ENCODE results near the gene PTPN12. TPM values are rescaled to one million over a fixed set of nuclear protein-coding genes. Genes with fewer than 3 reads are reported as not detected.
A peak's percentile ranks its signal among the peaks of the same experiment; 100 is the strongest.
"Not testable (repeated sequence)": the region's sequence is repeated elsewhere in the genome, so short reads cannot be mapped to it uniquely, and the experiment has no call there.

PTPN12 gene
- total RNA-seq, 1 donor from 2014 or later: 141 TPM

DNA sequence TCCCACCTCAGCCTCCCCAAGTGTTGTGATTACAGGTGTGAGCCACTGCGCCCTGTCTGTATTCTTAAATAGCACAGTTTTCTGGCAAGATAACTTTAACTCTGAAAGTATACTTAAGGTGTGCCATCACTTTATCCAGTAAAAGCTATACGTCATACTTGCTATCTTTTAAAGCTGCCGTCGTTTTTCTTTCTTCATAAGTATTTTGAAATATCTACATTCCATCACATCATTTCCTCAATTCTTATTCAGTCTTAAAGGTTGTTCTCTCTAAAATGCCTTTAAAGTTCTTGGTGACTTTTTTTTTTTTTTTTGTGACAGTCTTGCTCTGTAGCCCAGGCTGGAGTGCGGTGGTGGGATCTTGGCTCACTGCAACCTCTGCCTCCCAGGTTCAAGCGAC, 34.7 kb downstream of the PTPN12 start:
- FAIRE-seq (no peak), DNase-seq (ENCODE audit: low spot score in 2 of 2) (no peak)

- FAIRE-seq (no peak), DNase-seq (ENCODE audit: low spot score in 2 of 2) (no peak)
These were observed 38.1 kb downstream of the PTPN12 start for GRCh38 chr7:77575187-77575586.

GRCh38 chr7:77576856-77577255, 39.8 kb downstream of the PTPN12 start:
- no peak for FAIRE-seq
- no peak for DNase-seq (ENCODE audit: low spot score in 2 of 2)

DNA sequence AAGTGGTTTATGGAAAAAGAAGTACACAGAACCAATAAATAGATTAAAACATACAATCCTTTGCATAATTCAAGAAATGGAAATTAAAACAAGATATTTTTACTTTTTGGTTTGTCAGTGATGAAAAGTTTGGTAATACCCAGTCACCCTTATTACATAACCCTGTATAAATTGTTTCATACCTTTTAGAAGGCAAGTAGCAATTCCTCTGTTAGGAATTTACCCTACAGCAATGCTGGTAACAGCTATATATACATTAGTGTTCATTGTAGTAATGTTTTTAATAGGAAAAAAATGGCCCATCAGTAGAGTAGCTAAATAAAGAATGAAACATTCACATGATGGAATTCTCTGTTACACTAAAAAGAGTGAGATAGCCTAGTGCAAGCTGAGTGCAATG, 42.7 kb downstream of the PTPN12 start:
- no peak for FAIRE-seq

GRCh38 chr7:77580762-77581350, 43.8 kb downstream of the PTPN12 start:
- FAIRE-seq (no peak), DNase-seq (ENCODE audit: low spot score in 2 of 2) (no peak)

More for the DNA sequence above, 42.7 kb downstream of the PTPN12 start:
- no peak for DNase-seq (ENCODE audit: low spot score in 2 of 2)

GRCh38 chr7:77587272-77587671, 50.2 kb downstream of the PTPN12 start:
- DNase-seq (ENCODE audit: low spot score in 2 of 2): no peak
- FAIRE-seq: no peak

DNA sequence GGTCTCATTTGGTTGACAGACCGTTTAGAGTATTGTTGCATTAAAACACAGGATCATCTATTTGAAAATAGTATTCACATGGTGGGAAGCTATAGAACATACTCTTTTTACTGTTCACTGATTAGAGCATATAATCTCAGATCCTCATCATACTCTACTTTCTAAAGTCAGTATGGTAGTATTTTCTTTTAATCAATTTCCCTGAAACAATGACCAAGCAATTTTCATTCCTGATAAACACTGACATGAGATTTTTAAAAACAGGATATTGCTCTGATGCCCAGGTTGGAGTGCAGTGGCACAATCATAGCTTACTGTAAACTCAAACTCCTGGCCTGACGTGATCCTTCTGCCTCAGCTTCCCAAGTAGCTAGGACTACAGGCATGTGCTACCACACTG, 63.9 kb downstream of the PTPN12 start:
- no peak for DNase-seq (ENCODE audit: low spot score in 2 of 2)
- no peak for FAIRE-seq

GRCh38 chr7:77606562-77606961, 69.5 kb downstream of the PTPN12 start:
- DNase-seq (ENCODE audit: low spot score in 2 of 2) (no peak), FAIRE-seq (no peak)

DNA sequence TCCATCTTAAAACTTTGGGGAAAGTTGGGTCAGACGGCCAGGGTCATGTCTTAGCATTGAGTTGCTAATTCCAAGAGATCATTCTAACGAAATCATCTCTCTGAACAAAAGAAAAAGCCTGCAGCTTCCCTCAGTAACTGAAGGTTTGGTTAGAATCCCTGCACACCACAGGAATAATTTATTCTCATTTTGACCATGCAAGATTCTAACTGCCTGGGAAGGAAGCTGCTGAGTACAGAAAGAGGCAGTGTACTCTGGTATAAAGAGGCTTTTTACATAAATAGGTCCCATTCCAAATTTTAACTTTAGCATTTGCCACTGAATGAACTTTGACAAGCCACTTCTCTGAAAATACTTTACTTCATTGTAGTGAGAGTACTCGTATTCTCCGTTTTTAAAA, 82.2 kb downstream of the PTPN12 start:
- no peak for FAIRE-seq

DNA sequence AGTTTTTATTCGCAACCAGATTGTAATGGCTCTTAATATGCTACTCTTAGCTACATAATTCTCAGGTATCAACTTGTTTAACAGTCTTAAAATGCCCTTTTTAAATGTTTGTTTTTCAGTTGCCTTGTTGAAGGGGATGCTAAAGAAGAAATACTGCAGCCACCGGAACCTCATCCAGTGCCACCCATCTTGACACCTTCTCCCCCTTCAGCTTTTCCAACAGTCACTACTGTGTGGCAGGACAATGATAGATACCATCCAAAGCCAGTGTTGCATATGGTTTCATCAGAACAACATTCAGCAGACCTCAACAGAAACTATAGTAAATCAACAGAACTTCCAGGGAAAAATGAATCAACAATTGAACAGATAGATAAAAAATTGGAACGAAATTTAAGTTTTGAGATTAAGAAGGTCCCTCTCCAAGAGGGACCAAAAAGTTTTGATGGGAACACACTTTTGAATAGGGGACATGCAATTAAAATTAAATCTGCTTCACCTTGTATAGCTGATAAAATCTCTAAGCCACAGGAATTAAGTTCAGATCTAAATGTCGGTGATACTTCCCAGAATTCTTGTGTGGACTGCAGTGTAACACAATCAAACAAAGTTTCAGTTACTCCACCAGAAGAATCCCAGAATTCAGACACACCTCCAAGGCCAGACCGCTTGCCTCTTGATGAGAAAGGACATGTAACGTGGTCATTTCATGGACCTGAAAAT, 89.7 kb downstream of the PTPN12 start:
- DNase-seq (ENCODE audit: low spot score in 2 of 2): no peak
- no peak for FAIRE-seq

More for the DNA sequence above, 82.2 kb downstream of the PTPN12 start:
- no peak for DNase-seq (ENCODE audit: low spot score in 2 of 2)

DNA sequence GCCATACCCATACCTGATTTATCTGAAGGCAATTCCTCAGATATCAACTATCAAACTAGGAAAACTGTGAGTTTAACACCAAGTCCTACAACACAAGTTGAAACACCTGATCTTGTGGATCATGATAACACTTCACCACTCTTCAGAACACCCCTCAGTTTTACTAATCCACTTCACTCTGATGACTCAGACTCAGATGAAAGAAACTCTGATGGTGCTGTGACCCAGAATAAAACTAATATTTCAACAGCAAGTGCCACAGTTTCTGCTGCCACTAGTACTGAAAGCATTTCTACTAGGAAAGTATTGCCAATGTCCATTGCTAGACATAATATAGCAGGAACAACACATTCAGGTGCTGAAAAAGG, 90.2 kb downstream of the PTPN12 start:
- no peak for FAIRE-seq
- DNase-seq (ENCODE audit: low spot score in 2 of 2): no peak

- FAIRE-seq: no peak
- DNase-seq (ENCODE audit: low spot score in 2 of 2): no peak
These were observed 92.7 kb downstream of the PTPN12 start for GRCh38 chr7:77629797-77630196.

- no peak for DNase-seq (ENCODE audit: low spot score in 2 of 2)
These were observed 94.7 kb downstream of the PTPN12 start for GRCh38 chr7:77631820-77632219.

DNA sequence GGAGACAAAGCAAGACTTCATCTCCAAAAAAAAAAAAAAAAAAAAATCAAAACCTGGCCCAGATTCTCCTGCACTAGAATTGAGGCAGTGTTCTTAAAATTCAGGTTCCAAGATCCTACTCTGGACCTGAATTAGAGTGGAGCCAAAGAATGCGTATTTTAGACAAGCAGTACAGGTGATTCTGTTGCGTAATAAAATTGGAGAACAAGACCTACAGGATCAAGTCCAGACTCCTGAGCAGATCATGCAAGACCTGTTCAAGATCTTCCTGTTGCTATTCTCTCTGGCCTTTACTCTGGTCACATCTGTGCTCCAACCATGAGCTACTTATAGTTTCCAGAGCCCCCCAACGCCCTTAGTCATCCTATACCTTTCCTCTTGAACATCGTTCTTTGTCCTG, 107.7 kb downstream of the PTPN12 start:
- DNase-seq (ENCODE audit: low spot score in 2 of 2) (no peak), FAIRE-seq (no peak)

More at GRCh38 chr7:77631820-77632219, 94.7 kb downstream of the PTPN12 start:
- no peak for FAIRE-seq

DNA sequence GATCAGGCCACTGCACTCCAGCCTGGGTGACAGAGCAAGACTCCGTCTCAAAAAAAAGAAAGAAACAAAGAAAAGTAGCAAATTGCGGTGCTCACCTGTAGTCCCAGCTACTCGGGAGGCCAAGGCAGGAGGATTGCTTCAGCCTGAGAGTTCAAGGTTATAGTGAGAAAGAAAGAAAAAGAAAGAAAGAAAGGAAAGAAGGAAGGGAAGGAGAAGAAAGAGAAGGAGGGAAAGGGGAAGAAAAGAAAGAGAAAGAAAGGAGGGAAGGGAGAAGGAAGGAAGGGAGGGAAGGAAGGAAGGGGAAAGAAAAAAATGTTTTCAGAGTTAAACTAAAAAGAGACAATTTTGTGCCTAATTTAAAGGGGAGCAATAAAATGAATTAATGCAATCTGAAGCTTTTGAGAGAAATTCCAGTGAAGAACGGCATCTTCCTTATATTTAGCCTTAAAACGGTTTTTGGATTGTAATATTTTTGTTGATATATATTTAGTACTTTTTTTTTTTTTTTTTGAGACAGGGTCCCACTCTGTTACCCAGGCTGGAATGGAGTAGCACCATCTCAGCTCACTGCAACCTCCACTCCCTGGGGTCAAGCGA, 111.7 kb downstream of the PTPN12 start:
- no peak for DNase-seq (ENCODE audit: low spot score in 2 of 2)
- no peak for FAIRE-seq

- no peak for FAIRE-seq
- no peak for DNase-seq (ENCODE audit: low spot score in 2 of 2)
These were observed 112.7 kb downstream of the PTPN12 start for GRCh38 chr7:77649716-77650349.

DNA sequence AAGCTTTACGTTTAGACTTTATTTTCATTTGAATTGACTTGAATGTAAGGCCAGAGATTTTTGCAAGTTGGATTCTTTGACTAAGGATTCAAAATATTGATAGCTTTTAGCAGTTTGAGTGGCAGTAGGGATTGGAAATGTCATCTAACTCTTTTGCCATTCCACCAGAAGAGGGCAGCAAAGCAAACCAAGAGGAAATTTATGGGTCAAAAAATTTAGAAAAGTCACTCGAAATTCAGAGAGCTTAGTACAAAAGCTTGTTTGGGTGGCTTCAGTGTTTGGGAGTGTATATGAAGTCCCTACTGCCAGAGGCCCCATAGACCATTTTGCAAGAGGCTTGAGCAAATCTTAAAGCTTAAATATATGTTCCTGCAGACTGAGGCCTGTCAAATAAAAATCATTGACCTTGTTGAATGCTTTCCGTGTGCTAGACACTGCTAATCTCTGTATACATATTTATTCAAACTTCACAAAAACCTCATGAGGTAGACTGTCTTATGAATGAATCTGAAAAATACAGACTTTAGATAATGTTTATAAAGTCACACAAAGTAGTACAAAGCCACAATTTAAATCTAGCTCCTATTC, 114.6 kb downstream of the PTPN12 start:
- DNase-seq (ENCODE audit: low spot score in 2 of 2) (peak; percentile 14 to 46), FAIRE-seq (no peak)

DNA sequence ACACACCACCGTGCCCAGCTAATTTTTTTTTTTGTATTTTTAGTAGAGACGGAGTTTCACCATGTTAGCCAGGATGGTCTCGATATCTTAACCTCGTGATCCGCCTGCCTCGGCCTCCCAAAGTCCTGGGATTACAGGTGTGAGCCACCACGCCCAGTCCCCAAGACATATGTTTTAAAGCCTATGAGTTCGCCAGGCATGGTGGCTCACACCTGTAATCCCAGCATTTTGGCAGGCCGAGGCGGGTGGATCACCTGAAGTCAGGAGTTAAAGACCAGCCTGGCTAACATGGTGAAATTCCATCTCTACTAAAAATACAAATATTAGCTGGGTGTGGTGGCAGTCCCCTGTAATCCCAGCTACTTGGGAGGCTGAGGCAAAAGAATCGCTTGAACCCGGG, 115.7 kb downstream of the PTPN12 start:
- DNase-seq (ENCODE audit: low spot score in 2 of 2); FAIRE-seq: not testable (repeated sequence)

DNA sequence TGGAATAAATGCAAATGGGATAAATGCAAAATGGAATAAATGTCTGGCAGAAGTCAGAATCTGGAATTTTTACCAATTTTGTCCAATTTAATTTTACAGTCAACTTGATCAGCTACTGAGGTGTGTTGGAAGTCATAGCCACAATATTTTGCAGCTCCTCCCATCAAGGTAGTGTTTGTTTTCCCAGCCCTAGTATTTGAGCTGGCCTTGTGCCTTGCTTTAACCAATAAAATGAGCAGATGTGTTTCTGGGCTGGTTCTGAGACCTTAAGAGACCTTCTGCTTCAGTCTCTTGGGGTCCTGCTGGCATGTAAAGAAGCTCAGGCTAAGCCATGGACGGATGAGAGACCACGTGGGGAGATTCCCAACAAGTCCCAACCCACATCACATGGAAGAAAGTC, 116.5 kb downstream of the PTPN12 start:
- no peak for FAIRE-seq
- no peak for DNase-seq (ENCODE audit: low spot score in 2 of 2)

GRCh38 chr7:77655356-77655755, 118.3 kb downstream of the PTPN12 start:
- no peak for FAIRE-seq
- DNase-seq (ENCODE audit: low spot score in 2 of 2): no peak

DNA sequence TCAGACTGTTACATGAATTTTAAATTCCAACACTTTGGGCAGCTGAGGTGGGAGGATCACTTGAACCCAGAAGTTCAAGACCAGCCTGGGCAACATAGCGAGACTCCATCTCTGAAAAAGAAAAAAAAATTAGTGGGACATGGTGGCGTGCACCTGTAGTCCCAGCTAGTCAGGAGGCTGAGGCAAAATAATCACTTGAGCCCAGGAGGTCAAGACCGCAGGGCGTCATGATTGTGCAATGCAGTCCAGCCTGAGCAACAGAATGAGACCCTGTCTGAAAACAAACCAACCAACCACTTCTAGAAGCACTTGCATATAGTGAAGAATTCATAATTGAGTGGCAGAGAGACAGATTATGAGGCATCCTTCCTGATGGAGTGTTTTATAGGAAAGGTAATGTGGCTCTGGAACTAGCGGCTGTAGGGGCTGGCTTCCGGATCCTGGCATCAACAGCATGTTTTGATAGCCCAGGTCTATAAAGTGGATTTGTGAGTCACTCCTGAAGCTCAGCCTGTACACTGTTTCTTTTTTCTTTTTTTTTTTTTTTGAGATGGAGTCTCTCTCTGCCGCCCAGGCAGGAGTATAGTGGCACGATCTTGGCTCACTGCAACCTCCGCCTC, 118.9 kb downstream of the PTPN12 start:
- FAIRE-seq (no peak), DNase-seq (ENCODE audit: low spot score in 2 of 2) (no peak)
